ENCODE data around the gene S100PBP. TPM values are rescaled to one million over a fixed set of nuclear protein-coding genes. Genes with fewer than 3 reads are reported as not detected.

Gene S100PBP
- total RNA-seq, 1 donor = 42.0 TPM

DNA sequence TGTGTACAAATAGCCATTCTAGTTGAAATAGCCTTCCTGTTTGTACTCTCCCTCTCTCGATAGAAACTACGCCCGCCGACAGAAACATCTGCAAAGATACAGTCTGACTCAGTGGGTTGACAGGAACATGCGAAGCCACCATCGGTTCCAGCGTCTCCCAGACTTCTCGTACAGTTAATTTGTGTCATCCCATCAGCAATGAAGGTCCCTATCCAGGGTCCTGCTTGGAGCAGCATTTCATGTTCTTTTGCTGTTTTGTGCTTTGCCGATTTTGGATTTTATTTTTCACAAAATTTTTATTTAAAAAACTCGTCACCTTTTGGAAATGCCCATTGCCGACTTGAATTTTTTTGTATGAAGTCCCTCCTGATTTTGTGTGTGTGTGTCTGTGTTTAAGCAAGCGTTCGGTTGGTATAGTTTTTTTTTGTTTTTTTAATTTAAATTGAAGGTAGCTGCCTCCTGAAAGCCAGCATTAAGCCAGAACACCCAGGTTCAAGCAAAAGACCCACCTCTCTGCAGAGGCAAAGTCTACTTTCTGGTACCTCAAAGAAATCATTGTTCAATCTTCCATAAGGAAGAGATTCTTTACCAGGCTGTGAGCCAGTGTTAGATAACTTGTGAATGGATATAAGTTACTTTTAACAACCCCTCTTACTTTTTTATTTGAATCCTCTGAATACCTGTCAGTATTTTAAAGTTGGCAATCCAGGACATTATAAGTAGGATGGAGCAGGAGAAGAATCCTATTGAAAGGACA, 38.6 kb downstream of the S100PBP start:
- H3K36me3 ChIP-seq (ENCODE audit: insufficient read depth, low read length) = peaks cover 36% of the 10 kb centered on the region
- no peak overlapping the region for H3K4me2 ChIP-seq (ENCODE audit: insufficient read depth, low read length)

DNA sequence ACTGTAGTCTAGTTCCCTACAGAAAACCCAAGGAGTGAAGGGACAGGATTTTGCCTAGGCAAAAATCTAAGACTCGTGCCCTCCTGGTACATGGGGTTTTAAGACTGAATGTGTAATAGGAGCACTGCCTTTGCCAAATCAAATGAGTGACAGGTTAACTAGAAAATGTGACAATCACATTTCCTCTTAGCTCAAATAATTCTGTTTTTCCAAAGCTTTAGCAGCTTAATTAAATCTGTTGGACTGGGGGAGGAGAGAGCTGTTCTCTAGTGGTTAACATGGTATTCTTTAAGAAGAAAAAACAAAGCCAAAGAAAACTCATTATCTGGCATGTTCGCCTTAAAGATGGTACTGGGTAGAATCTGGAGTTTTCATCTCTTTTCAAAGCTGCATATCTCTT, 40.7 kb downstream of the S100PBP start:
- Histone ChIP-seq H3K4me1 (ENCODE audit: insufficient read depth, low read length) (peaks cover 10% of the 10 kb centered on the region), H3K79me2 (ENCODE audit: insufficient read depth, low read length) (no peaks in the 10 kb centered on the region), H2AFZ (ENCODE audit: low read length) (no peak overlapping the region), H3K4me2 (ENCODE audit: insufficient read depth, low read length) (no peak overlapping the region), H3K9me3 (ENCODE audit: low read depth, low read length) (no peaks in the 10 kb centered on the region), H3K27ac (ENCODE audit: low read depth, low read length) (no peak overlapping the region), H3K4me3 (ENCODE audit: insufficient read depth, low read length) (no peak overlapping the region), H3K27me3 (ENCODE audit: insufficient read depth, low read length) (no peaks in the 10 kb centered on the region), H4K20me1 (ENCODE audit: insufficient read depth, low read length) (no peaks in the 10 kb centered on the region), H3K36me3 (ENCODE audit: insufficient read depth, low read length) (peaks cover 30% of the 10 kb centered on the region)
- TF ChIP-seq, protein P1, sequence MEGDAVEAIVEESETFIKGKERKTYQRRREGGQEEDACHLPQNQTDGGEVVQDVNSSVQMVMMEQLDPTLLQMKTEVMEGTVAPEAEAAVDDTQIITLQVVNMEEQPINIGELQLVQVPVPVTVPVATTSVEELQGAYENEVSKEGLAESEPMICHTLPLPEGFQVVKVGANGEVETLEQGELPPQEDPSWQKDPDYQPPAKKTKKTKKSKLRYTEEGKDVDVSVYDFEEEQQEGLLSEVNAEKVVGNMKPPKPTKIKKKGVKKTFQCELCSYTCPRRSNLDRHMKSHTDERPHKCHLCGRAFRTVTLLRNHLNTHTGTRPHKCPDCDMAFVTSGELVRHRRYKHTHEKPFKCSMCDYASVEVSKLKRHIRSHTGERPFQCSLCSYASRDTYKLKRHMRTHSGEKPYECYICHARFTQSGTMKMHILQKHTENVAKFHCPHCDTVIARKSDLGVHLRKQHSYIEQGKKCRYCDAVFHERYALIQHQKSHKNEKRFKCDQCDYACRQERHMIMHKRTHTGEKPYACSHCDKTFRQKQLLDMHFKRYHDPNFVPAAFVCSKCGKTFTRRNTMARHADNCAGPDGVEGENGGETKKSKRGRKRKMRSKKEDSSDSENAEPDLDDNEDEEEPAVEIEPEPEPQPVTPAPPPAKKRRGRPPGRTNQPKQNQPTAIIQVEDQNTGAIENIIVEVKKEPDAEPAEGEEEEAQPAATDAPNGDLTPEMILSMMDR (IDR thresholded peaks at IDR 0.05; ENCODE audit: extremely low read depth, low read depth, low read length) = no peak
- no peak for DNase-seq (ENCODE audit: insufficient read length, low spot score, missing footprints)

More for the DNA sequence above, 38.6 kb downstream of the S100PBP start:
- H3K4me1 ChIP-seq (ENCODE audit: insufficient read depth, low read length) = peaks cover under 1% of the 10 kb centered on the region
- H3K9me3 ChIP-seq (ENCODE audit: low read depth, low read length) = no peaks in the 10 kb centered on the region
- H2AFZ ChIP-seq (ENCODE audit: low read length) = no peak overlapping the region
- no peaks in the 10 kb centered on the region for H4K20me1 ChIP-seq (ENCODE audit: insufficient read depth, low read length)
- H3K27ac ChIP-seq (ENCODE audit: low read depth, low read length) = no peak overlapping the region
- no peaks in the 10 kb centered on the region for H3K79me2 ChIP-seq (ENCODE audit: insufficient read depth, low read length)
- DNase-seq (ENCODE audit: insufficient read length, low spot score, missing footprints) = no peak
- TF ChIP-seq, protein P1 (IDR thresholded peaks at IDR 0.05; ENCODE audit: extremely low read depth, low read depth, low read length) = no peak
- no peak overlapping the region for H3K4me3 ChIP-seq (ENCODE audit: insufficient read depth, low read length)
- H3K27me3 ChIP-seq (ENCODE audit: insufficient read depth, low read length) = no peaks in the 10 kb centered on the region

DNA sequence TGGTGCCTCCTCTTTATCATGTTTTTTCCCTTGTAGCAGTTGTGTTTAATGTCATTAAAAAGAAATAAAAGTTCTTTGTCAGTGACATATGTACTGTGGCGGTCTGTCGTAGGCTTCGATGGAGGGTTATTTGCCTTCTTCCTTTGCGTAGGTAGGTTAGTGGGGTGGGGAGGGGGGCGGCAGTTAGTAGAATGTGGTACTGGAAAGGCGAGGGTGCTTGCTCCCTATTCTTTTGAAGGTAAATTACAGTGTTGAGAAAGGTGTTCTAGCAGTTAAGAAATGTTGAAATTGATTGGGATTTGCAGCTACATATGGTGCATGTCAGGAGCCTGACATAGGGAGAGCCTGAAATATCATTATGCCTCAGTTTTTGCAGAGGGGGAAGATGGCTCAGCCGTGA, 41.3 kb downstream of the S100PBP start:
- H2AFZ ChIP-seq (ENCODE audit: low read length) = no peak overlapping the region
- no peak overlapping the region for H3K27ac ChIP-seq (ENCODE audit: low read depth, low read length)
- TF ChIP-seq, protein P1 (IDR thresholded peaks at IDR 0.05; ENCODE audit: extremely low read depth, low read depth, low read length) = no peak
- no peak overlapping the region for H3K4me2 ChIP-seq (ENCODE audit: insufficient read depth, low read length)
- H3K36me3 ChIP-seq (ENCODE audit: insufficient read depth, low read length) = peaks cover 26% of the 10 kb centered on the region
- DNase-seq (ENCODE audit: insufficient read length, low spot score, missing footprints) = no peak
- H3K79me2 ChIP-seq (ENCODE audit: insufficient read depth, low read length) = no peaks in the 10 kb centered on the region
- no peaks in the 10 kb centered on the region for H3K9me3 ChIP-seq (ENCODE audit: low read depth, low read length)
- H3K4me1 ChIP-seq (ENCODE audit: insufficient read depth, low read length) = peaks cover 10% of the 10 kb centered on the region
- no peak overlapping the region for H3K4me3 ChIP-seq (ENCODE audit: insufficient read depth, low read length)
- H4K20me1 ChIP-seq (ENCODE audit: insufficient read depth, low read length) = no peaks in the 10 kb centered on the region
- no peaks in the 10 kb centered on the region for H3K27me3 ChIP-seq (ENCODE audit: insufficient read depth, low read length)

DNA sequence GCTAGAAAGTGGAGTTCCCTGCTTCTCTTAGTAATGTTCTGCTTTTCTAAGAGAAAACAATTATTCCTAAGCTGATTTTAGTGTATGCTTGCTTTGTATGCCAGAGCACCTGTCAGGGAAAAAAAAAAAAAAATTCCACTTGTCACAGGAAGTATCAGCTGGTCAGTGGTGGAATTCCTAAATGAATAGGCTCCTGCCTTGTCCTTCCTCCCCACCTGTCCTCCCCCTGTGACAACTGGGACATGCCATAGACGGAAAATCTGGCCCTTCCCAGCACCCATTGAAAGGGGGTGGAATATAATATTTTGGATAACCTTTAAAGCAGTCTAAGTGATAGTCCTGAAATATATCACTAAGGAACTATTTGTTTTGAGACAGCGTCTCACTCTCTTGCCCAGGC, 42.5 kb downstream of the S100PBP start:
- Histone ChIP-seq H3K36me3 (ENCODE audit: insufficient read depth, low read length) (peaks cover 17% of the 10 kb centered on the region), H3K9me3 (ENCODE audit: low read depth, low read length) (no peaks in the 10 kb centered on the region), H3K4me3 (ENCODE audit: insufficient read depth, low read length) (no peak overlapping the region), H3K27me3 (ENCODE audit: insufficient read depth, low read length) (no peaks in the 10 kb centered on the region), H3K79me2 (ENCODE audit: insufficient read depth, low read length) (no peaks in the 10 kb centered on the region), H4K20me1 (ENCODE audit: insufficient read depth, low read length) (no peaks in the 10 kb centered on the region), H3K27ac (ENCODE audit: low read depth, low read length) (no peak overlapping the region), H3K4me2 (ENCODE audit: insufficient read depth, low read length) (no peak overlapping the region), H3K4me1 (ENCODE audit: insufficient read depth, low read length) (peaks cover 10% of the 10 kb centered on the region), H2AFZ (ENCODE audit: low read length) (no peak overlapping the region)
- TF ChIP-seq, protein P1 (IDR thresholded peaks at IDR 0.05; ENCODE audit: extremely low read depth, low read depth, low read length) = no peak
- DNase-seq (ENCODE audit: insufficient read length, low spot score, missing footprints) = no peak

Data from osteoblast (primary cell).